ES-I3 (cell line): Measurements from ENCODE around the gene FGGY.

Experiments
- H3K36me3 ChIP-seq: 2 replicates; pipeline ENCODE4 v1.6.1; 2013; ENCODE audit warnings: mild to moderate bottlenecking, low read length, control low read depth, moderate library complexity; ENCODE audit not compliant: insufficient read depth
- H3K4me1 ChIP-seq: 2 replicates; pipeline ENCODE4 v1.6.1; 2013; ENCODE audit warnings: mild to moderate bottlenecking, control low read depth, low read length; ENCODE audit not compliant: insufficient read depth
- H3K9ac ChIP-seq: 2 replicates; pipeline ENCODE4 v1.6.1; 2013; ENCODE audit warnings: low read depth, mild to moderate bottlenecking, low read length, moderate library complexity
- H3K9me3 ChIP-seq: 2 replicates; pipeline ENCODE4 v1.6.1; 2013; ENCODE audit warnings: mild to moderate bottlenecking, low read length, moderate library complexity; ENCODE audit not compliant: control insufficient read depth, insufficient read depth

The FGGY gene

DNA sequence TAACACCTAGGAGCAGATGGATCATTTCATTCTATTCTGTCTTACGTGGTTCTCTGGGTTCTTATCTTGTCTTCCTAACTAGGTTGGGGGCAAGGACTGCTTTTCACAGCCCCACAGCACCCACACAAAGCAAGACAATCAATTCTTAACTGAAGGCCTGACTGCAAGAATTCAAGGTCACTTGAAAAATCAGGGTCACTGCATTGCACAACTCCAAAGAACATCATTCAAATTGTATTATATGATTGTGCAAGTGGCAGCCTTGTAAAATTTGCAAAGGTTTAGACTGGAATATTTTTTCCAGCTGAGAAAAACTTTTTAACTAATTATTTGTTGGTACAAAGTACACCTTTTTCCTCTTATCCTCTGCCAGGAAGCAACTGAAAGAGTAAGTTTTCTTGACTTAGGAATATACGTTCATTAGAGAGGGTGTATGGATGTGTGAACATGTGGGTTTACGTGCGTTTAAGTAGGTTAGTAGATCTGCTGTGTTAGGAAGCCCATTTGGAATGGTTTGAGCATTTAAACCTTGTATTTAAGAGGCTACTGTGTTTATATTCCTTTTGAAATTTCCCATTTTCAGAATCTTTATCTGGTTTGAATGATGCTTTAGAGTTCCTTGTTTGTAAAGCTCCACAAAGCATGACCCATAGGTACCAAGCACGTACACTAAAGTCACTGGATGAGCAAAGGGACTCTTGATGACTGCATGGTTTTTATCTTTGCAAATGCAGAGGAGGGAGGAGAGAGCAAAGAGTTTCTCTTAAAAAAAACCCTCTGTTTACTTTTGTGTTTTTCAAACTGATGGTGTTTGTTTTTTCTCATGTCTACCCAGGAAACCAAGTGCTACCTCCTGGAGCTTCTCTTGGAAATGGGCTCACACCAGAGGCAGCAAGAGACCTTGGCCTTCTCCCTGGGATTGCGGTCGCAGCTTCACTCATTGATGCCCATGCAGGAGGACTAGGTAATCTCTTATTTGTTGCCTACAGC is 214.9 kb downstream of the FGGY start:
- H3K9me3 ChIP-seq = no peaks in the 10 kb centered on the region
- H3K9ac ChIP-seq = no peak overlapping the region
- H3K36me3 ChIP-seq = no peaks in the 10 kb centered on the region
- H3K4me1 ChIP-seq = no peaks in the 10 kb centered on the region

DNA sequence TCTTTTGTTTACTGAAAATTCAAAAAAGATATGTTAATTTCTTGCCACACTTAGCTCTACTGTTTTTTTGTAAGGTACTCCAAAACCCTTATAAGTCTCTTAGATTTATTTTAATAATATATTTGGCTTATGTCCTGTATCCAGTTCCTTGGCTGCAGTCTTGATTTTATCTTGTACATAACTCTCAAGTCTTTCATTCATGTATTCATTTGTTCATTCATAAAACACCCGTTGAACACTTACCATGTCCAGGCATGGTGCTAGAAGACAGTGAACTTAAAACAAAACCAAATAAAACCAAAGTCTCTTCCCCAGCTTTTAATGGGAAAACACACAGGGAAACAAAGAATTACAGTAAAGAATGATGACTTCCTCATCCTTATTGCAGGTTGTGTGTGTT is 215.8 kb downstream of the FGGY start:
- H3K36me3 ChIP-seq = no peaks in the 10 kb centered on the region
- no peaks in the 10 kb centered on the region for H3K4me1 ChIP-seq
- no peaks in the 10 kb centered on the region for H3K9me3 ChIP-seq
- H3K9ac ChIP-seq = no peak overlapping the region

DNA sequence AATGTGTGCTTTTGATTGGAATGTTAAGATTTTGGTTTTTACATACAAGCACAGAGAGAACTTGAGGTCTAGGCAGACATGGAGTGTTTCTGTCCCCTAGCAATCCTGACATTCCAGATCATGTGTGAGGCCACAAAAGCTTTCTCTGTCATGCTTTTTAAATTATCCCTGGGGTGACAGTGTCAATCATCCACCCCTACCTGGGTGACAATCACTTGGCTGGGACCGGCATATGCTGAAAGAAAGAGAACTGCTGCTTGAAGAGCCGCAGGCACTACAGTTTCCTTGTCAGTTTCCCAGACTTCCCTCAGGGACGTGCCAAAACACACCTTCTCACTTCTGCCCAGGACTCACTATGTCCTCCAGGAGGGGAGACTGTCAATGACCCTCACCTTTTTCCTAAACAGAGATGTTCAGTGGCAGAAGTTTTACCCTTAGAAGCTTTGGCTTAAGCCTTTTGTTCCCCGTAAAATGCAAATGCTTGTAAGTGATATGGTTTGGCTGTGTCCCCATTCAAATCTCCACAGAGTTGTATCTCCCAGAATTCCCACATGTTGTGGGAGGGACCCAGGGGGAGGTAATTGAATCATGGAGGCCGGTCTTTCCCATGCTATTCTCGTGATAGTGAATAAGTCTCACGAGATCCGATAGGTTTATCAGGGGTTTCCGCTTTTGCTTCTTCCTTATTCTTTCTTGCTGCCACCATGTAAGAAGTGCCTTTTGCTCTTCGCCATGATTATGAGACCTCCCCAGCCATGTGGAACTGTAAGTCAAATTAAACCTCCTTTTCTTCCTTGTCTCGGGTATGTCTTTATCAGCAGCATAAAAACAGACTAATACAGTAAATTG is 217.4 kb downstream of the FGGY start:
- H3K36me3 ChIP-seq = no peaks in the 10 kb centered on the region
- no peaks in the 10 kb centered on the region for H3K4me1 ChIP-seq
- H3K9me3 ChIP-seq = no peaks in the 10 kb centered on the region
- H3K9ac ChIP-seq = no peak overlapping the region

DNA sequence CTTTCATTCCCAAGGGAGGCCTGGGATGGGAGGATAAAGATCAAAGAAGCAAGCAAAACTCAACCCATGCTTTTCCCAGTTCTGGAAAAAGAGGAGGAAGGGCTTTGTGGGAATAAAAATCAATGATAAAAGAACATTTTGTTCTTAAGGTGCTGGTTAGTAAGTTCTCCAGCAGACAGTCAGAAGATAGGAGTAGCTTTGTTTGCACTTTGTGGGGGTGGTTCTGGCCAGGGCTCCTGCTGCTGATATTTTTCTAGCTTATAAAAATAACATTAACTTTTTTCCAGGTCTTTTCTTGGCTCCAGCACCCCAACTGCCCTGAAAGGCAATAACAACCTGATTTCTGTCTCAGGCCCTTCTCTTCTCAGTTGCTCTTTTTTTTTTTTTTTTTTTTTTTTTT is 220.0 kb downstream of the FGGY start:
- no peaks in the 10 kb centered on the region for H3K36me3 ChIP-seq
- H3K4me1 ChIP-seq = no peaks in the 10 kb centered on the region
- H3K9ac ChIP-seq = no peak overlapping the region
- no peaks in the 10 kb centered on the region for H3K9me3 ChIP-seq

DNA sequence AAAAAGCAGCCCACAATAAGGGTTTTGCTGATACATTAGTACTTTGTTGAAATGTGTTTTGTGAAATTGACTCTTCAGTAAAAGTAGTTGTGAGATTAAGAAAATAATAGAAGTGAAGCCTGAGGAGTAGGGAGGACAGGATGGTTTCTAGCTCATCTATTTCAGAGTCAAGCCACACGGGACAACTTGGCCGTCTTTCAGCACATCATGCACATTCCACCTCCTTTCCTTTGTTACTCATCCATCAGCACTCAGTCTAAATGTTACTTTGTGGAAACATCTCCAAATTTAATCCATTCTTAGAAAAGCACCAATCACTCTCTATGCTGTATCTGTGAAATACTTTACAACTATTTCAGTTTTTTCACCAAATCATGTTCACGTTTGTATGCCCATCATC is 223.3 kb downstream of the FGGY start:
- Histone ChIP-seq H3K9ac (no peak overlapping the region), H3K9me3 (no peaks in the 10 kb centered on the region), H3K36me3 (no peaks in the 10 kb centered on the region), H3K4me1 (no peaks in the 10 kb centered on the region)

DNA sequence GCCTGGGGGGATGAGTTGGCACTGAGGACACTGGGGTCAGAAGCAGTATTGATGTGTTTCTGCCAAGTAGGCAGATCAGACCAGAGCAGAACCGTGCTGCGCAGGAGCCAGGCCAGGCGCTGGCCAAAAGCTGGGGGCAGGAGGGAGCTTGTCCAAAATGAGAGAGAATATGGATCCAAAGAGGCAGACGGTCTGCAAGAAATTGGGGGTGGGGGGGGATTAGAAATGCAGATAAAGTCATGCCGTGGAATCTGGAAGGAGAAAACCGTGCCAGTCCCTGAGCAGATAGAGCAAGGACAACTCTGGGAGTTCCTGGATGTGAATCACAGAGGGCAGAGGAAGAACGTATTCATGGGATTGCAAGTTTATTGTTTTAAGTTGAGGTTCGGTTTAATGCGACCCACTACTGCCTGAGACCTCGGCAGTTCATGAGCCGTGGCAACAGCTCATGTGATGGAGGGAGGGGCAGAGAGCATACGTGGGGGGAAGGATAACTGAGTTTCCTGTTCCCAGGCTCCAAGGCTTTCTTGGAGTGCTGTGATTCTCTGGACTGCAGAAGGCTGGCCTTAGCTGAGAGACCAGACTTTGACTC is 224.0 kb downstream of the FGGY start:
- Histone ChIP-seq H3K9ac (no peak overlapping the region), H3K4me1 (no peaks in the 10 kb centered on the region), H3K36me3 (no peaks in the 10 kb centered on the region)

DNA sequence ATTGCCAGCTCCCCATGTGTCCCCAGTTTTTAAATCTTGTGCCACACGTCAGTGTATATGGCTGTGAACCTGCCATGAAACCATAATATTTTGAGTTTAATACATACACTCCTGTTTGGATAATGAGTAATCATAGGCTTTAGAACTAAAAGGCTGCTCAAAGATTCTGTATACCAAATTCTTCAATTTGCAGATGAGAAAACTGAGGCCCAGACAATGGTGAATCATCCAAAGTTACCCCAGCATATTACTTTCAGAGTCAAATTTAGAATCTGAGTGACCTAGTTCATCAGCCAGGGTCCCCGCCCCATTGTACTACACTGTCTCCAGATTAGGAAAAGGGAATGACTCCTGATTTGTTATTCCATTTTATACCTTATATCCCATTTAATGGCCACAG is 224.6 kb downstream of the FGGY start:
- Histone ChIP-seq H3K9ac (no peak overlapping the region), H3K9me3 (no peaks in the 10 kb centered on the region), H3K36me3 (no peaks in the 10 kb centered on the region), H3K4me1 (peaks cover 4% of the 10 kb centered on the region; the same call in 1 of the 2 replicates)

More for the DNA sequence above, 224.0 kb downstream of the FGGY start:
- H3K9me3 ChIP-seq = no peaks in the 10 kb centered on the region

DNA sequence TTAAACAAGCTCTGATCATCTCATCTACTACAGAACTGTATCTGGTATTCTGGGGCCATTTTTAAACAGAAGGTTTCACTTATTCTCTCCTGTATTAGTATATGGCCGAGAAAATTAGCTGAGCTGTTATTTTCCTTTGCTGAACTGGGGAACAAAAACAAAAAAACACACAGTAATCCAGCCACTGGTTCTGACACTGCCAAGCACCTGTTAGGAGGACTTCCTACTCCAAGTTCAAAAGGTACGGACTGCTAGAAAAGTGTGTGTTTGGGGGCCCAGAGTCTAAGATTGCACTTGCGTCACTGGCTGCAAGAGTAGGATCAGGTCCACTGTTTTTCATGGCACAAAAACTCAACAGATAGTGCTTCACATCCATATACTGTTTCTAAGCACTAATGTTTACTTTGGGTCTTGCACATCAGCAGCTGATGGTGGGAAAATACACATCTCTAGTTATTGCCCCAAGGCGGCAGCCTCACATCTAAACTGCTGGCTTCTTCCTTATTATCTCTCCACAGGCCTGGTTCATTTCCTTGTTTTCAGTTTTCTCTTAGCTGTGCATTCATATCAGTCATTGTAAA is 226.1 kb downstream of the FGGY start:
- Histone ChIP-seq H3K4me1 (peaks cover 5% of the 10 kb centered on the region; the same call in 1 of the 2 replicates), H3K9me3 (no peaks in the 10 kb centered on the region), H3K36me3 (no peaks in the 10 kb centered on the region), H3K9ac (no peak overlapping the region)

DNA sequence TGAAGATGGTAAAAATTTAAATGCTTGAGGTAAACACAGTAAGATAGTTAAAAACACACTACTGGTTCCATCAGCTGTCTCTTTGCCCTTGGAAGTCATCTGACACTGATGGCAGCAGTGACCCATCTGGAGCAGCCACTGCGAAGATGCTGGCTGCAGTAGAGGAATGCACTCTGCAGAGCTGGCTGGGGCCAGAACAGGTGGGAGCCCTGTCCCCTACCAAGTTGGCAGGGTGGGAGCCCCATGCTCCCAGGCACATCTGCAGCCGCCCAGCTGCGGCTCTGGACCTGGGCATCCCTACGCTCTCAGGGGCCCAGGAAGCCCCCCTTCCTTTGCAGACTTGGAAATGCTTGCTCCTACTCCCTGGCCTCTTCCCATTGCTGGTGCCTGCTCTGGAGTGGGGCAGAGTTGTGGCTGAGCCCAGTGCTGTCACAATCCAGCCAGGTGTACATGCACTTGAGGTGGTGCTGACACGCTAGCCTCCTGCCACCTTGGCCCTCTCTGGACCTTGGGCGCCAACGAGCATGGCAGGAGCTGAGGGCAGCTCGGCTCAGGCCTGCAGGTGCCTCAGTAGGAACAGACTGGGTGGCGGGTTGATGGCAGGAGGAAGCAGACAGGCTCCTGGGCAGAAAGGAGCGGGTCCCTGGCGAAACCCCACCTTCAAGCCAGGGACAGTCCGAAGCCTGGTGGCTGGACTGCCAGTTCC is 227.0 kb downstream of the FGGY start:
- Histone ChIP-seq H3K36me3 (no peaks in the 10 kb centered on the region), H3K4me1 (peaks cover 5% of the 10 kb centered on the region; the same call in 1 of the 2 replicates), H3K9ac (no peak overlapping the region), H3K9me3 (no peaks in the 10 kb centered on the region)

DNA sequence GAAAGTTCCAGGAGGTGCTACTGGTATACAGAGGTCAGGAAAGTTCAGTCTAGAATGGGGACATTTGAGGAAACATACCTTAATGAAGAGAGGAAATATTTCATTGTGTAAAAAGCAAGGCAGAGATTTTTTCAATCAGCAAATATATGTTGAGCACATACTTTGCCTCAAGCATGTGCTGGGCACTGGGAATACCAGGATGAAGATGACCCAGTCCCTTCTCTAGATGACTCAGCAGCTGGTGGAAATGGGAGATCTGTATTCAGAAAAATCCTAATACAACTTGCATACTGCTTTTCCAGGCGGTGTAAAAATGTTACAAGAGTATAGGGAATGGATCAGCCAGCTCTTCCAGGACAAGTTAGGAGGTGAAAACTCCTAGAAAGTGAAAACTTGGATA is 229.3 kb downstream of the FGGY start:
- H3K9ac ChIP-seq = no peak overlapping the region

DNA sequence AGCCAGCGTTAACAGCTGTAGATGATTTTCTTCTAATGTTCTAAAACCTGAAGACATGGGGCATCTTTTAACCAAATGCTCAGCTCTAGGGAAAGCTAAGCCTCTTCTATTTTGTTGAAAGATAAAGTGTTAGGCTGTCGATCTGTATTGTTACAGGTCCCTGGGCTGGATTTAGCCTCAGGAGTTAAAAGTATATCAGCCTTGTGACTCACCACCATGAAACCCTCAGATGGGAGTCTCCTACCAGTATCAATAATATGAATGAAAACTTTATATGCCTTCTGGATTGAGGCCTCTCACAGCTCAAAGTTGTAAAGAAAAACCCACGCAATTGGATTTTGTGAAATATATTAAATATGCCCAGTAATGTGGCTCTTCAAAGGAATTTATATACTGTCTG is 231.6 kb downstream of the FGGY start:
- Histone ChIP-seq H3K9ac (no peak overlapping the region), H3K36me3 (no peaks in the 10 kb centered on the region; the same call in 1 of the 2 replicates), H3K4me1 (peaks cover 5% of the 10 kb centered on the region; the same call in 1 of the 2 replicates), H3K9me3 (no peaks in the 10 kb centered on the region)

More for the DNA sequence above, 229.3 kb downstream of the FGGY start:
- Histone ChIP-seq H3K36me3 (no peaks in the 10 kb centered on the region), H3K4me1 (peaks cover 5% of the 10 kb centered on the region; the same call in 1 of the 2 replicates), H3K9me3 (no peaks in the 10 kb centered on the region)

DNA sequence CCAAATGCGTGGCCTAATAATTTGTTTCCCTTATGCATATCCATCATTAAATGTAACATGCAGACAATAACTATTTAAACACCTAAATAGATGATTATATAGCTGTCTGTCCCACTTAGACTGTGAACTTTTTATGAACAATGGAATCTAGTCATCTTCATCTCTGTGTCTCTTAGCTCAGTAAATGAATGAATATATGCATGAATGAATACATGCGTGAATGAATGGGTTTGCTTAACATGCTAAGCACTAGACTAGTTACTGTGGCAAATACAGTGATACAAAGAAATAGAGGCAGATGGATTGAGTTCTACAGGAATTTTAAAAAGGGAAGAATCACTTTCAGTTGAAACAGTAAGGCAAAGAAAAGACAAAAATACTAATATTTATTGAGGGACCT is 232.0 kb downstream of the FGGY start:
- Histone ChIP-seq H3K4me1 (peaks cover 5% of the 10 kb centered on the region; the same call in 1 of the 2 replicates), H3K9me3 (no peaks in the 10 kb centered on the region), H3K36me3 (no peaks in the 10 kb centered on the region; the same call in 1 of the 2 replicates), H3K9ac (no peak overlapping the region)

DNA sequence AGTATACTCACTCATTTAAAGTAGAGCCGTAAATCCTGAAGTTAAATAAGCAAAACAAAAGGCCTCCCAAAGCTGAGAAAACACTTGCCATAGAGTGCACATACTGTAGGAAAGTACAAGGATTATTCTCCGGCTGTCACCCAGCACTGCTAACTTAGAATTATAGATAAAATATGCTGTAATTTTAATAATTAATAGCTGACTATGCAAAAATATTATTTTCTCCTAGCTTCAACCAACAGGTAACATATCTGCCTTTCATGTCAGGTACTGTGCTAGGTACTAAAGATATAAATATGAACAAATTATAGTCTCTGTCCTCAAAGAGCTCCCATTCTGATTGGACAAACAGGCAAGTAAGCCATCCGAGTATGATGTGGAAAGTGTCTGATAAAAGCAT is 233.2 kb downstream of the FGGY start:
- H3K36me3 ChIP-seq = no peaks in the 10 kb centered on the region; the same call in 1 of the 2 replicates
- peaks cover 5% of the 10 kb centered on the region; the same call in 1 of the 2 replicates for H3K4me1 ChIP-seq
- no peaks in the 10 kb centered on the region for H3K9me3 ChIP-seq
- H3K9ac ChIP-seq = no peak overlapping the region
